Cardiac fibroblast (primary cell): ENCODE data around the gene ADARB2.
"Not testable (repeated sequence)": the region's sequence is repeated elsewhere in the genome, so short reads cannot be mapped to it uniquely, and the experiment has no call there.

Experiments
- DNase-seq, 2 donors: peaks; one replicate each; pipeline versions ENCODE4 v3.0.0 to v3.0.0-alpha.2; 2010; ENCODE audit warnings: low read depth in 2 of 2
- H3K4me3 ChIP-seq, 2 donors: replicated peaks in 1 of 2; 1 replicate in 1 of 2; 2 replicates in 1 of 2; pipeline ENCODE4 v1.5.1; 2011; ENCODE audit warnings: low read depth in 2 of 2, low read length in 2 of 2, mild to moderate bottlenecking in 2 of 2, moderate library complexity in 1 of 2
- TF ChIP-seq, protein P1 (sequence below): IDR thresholded peaks from one replicate; pipeline ENCODE4 v1.5.1; 2011; ENCODE audit warnings: low read depth, mild to moderate bottlenecking, low read length, inconsistent platforms

ADARB2 gene

GRCh38 chr10:1329622-1330021, 407.7 kb downstream of the ADARB2 start:
- TF ChIP-seq, protein P1, sequence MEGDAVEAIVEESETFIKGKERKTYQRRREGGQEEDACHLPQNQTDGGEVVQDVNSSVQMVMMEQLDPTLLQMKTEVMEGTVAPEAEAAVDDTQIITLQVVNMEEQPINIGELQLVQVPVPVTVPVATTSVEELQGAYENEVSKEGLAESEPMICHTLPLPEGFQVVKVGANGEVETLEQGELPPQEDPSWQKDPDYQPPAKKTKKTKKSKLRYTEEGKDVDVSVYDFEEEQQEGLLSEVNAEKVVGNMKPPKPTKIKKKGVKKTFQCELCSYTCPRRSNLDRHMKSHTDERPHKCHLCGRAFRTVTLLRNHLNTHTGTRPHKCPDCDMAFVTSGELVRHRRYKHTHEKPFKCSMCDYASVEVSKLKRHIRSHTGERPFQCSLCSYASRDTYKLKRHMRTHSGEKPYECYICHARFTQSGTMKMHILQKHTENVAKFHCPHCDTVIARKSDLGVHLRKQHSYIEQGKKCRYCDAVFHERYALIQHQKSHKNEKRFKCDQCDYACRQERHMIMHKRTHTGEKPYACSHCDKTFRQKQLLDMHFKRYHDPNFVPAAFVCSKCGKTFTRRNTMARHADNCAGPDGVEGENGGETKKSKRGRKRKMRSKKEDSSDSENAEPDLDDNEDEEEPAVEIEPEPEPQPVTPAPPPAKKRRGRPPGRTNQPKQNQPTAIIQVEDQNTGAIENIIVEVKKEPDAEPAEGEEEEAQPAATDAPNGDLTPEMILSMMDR = no peak
- no peak for DNase-seq
- no peak overlapping the region for H3K4me3 ChIP-seq

DNA sequence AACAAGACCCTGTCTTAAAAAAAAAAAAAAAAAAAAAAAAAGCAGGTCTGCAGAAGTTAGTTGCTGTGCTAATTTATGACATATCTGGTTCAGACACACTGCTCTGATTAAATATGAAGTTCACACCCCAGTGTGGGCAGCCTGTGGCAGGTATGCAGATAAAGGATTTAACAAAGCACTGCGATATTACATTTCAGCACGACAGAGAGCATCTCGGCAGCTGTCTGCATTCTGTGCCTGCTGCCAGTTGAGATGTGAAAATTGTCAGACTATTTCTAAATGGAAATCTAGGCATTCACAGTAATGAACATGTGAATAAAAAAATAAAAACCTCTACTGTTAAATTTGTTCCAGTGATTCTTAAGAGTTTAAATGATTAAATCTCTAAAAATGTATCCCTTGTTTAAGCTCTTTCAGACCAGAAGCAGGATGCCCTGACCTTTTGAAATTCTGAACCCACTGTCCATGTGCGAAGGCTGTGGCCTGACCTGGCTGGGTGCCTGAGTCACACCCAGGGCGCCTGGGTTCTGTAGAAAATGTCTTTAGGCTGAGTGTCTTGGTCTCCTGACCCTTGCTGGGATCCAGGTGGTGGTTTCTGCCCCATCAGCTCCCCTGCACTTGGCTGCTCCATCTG, 408.2 kb downstream of the ADARB2 start:
- TF ChIP-seq, protein P1 = no peak
- DNase-seq = no peak
- H3K4me3 ChIP-seq = no peak overlapping the region

DNA sequence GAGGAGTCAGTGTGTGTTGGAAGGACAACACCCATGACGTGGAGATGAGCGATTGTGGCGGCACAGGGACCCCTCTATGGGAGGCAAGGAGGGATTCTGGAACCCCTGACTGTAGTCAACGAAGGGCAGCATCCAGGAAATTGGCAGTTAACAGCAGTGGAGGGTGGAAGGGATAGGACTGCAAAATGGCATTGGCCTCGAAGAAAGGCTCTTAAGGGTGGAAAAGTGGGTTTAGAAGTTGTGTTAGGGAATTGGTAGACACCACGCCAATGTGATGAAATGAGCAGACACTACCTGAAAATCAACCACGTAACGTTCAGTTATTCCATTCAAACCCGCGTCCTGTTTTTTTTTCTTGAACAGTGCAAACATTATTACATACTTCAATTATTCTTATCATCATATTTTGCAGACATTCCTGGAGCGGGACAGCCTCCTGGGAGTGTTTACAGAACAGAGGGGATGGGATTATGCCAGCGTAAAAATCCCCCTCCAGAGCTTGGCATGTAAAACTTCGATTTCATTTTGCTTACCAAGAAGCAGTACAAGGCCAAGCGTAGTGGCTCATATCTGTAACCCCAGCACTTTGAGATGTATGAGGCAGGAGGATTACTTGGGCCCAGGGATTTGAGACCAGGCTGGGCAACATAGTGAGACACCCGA, 409.0 kb downstream of the ADARB2 start:
- TF ChIP-seq, protein P1 = no peak
- H3K4me3 ChIP-seq = no peak overlapping the region
- no peak for DNase-seq

DNA sequence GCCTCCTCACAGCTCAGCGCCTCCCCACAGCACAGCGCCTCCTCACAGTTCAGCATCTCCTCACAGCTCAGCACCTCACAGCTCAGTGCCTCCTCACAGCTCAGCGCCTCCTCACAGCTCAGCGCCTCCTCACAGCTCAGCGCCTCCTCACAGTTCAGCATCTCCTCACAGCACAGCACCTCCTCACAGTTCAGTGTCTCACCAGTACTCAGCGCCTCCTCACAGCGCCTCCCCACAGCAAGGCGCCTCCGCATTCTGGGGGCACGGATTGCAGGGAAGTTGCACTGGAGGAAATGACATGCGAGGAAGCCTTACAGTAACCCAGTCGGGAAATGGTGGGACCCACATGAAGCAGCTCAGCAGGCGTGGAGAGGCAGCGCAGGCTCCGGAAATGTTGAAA, 409.6 kb downstream of the ADARB2 start:
- TF ChIP-seq, protein P1 = no peak
- no peak for DNase-seq

DNA sequence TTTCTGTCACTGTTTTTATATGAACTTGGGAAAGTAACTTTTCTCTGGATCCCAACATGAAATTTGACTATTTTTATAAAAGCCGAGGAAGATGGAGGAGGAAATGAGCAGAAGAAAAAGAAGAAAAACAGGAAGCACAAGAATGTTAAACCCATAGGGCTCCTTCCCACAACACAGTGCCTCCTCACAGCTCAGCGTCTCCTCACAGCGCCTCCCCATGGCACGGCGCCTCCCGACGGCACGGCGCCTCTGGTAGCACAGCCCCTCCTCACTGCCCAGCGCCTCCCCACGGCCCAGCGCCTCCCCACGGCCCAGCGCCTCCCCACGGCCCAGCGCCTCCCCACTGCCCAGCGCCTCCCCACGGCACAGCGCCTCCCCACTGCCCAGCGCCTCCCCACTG, 410.8 kb downstream of the ADARB2 start:
- not testable (repeated sequence) for H3K4me3 ChIP-seq, DNase-seq

More for the DNA sequence above, 409.6 kb downstream of the ADARB2 start:
- no peak overlapping the region for H3K4me3 ChIP-seq

- H3K4me3 ChIP-seq = no peak overlapping the region
- DNase-seq = no peak
- TF ChIP-seq, protein P1 = no peak
These were observed 412.4 kb downstream of the ADARB2 start for GRCh38 chr10:1324903-1325302.

DNA sequence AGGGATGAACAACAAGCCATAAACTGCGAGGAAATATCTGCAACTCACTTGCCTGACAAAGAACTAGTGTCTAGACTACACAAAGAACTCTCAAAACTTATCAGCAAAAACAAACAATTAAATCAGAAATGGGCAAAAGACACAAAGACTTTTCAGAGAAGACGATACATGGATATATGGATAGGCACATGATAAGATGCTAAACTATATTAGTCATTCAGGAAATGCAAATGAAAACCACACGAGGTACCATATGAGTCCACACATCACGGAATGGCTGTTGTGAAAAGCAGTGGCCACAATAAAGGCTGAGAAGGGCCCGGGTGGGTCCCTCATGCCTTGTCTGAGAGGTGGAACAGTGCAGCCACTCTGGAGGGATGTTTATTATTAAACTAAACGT, 413.4 kb downstream of the ADARB2 start:
- no peak overlapping the region for H3K4me3 ChIP-seq
- TF ChIP-seq, protein P1 = no peak
- no peak for DNase-seq
